Urothelium cell line (cell line): Measurements from ENCODE around the gene DPYSL4.
"Not testable (repeated sequence)": the region's sequence is repeated elsewhere in the genome, so short reads cannot be mapped to it uniquely, and the experiment has no call there.

Experiments
- DNase-seq: peaks from one replicate; pipeline ENCODE4 v3.0.0; 2011; ENCODE audit warnings: low spot score, mixed read lengths
- FAIRE-seq: peaks from 2 replicates; lab custom pipeline; 2011; peaks lifted over from hg19 to GRCh38; lab: Jason Lieb, UNC

DPYSL4 gene

DNA sequence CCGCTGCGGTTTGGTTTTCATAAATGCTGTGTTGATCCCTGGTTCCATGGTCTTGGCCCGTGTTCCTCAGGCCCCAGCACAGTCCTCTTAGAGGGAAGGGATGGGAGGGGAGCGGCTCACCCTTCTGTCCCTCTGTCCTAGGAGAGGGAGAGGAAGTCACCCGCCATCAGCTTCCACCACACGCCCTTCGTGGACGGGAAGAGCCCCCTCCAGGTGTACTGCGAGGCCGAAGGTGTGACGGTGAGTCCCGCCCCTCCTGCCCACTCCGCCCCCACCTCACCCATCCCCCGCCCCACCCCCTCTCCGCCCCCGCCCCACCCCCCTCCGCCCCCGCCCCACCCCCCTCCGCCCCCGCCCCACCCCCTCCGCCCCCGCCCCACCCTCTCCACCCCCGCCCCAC lies 37.5 kb upstream of the DPYSL4 start:
- peak; percentile 10 for DNase-seq
- no peak for FAIRE-seq

DNA sequence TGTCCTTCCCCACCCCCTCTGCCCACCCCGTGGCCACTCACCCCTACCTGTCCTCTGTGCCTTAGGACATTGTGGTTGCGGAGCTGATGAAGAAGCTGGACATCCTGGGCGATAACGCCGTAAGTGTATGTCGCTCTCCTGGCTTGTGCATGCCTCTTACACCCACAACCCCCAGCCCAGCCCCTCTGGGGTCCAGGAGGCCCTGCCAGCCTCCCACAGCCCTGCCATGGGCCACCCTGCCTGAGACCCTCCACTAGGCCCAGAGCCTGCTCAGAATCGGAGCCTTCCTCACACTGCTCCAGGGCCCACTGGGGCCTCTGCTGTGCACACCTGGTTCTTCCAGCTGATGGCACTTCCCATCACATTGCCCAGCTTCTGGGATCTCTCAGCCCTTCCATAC lies 36.8 kb upstream of the DPYSL4 start:
- DNase-seq, result no peak
- no peak for FAIRE-seq

DNA sequence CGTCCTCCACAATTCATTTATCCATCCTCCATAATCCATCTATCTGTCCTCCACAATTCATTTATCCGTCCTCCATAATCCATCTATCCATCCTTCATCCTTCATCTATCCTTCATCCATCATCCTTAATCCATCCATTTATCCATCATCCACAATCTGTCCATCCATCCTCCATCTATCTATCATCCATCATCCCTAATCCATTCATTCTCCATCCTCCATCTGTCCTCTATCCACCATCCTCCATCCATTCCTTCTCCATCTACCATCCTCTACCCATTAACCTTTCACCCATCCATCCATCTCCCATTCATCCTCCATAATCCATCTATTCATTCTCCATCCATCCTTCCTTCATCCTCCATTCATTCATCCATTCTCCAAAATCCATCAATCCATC lies 36.0 kb upstream of the DPYSL4 start:
- no peak for FAIRE-seq
- no peak for DNase-seq

DNA sequence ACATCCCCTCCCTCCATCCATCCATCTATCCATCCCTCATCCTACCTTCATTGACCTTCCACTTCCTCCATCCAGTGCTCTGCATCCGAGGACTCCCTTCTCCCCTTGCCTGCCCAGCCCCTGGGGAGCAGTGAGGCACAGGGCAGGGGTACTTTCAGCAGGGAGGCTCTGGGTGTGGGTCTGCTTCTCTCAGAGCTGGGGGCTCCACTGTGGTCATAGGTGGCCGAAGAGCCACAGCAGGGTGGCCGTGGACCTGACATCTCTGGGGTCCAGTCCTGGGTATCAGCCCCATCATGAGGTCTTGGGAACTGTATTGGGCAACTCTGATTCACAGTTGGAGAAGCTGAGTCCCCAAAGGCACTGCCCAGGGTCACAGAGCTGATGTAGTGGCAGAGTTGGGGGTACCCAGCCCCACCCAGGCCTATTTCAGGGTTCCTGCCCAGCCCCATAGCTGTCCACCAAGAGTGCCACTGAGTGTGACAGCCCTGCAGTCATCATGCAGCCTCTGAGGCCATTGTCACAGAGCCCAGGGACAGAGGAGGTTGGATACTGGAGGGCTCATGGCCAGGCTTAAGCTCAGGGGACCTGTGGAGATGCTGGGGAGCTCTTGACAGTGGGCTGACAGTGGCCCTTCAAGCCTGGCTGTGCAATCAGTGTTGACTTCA lies 35.3 kb upstream of the DPYSL4 start:
- FAIRE-seq (no peak), DNase-seq (no peak)

DNA sequence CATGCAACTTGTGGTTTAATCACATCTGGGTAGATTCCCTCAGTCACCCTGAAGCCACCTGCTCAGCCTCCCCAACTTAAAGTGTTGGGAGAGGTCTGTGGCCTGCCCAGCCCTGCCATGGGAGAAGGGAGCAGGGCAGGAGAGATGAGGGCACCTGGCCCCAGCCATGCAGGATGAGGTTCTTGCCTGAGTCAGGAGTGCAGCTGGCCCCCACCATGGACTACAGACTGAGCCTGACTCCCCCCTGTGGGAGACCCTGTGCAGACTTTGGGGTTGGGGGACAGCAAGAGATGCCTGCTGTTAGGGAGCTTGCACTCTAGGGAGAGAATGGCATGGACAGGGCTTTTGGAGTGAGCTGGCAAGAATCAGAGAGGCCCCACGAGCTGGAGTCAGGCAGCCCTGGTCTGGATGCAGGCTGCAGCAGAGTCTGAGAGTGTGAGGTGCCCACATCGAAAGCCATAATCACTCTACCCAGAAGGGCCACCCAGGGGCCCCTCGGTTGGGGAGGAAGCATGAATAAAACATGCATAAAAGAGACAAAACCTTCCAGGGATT lies 34.7 kb upstream of the DPYSL4 start:
- FAIRE-seq (no peak), DNase-seq (no peak)

DNA sequence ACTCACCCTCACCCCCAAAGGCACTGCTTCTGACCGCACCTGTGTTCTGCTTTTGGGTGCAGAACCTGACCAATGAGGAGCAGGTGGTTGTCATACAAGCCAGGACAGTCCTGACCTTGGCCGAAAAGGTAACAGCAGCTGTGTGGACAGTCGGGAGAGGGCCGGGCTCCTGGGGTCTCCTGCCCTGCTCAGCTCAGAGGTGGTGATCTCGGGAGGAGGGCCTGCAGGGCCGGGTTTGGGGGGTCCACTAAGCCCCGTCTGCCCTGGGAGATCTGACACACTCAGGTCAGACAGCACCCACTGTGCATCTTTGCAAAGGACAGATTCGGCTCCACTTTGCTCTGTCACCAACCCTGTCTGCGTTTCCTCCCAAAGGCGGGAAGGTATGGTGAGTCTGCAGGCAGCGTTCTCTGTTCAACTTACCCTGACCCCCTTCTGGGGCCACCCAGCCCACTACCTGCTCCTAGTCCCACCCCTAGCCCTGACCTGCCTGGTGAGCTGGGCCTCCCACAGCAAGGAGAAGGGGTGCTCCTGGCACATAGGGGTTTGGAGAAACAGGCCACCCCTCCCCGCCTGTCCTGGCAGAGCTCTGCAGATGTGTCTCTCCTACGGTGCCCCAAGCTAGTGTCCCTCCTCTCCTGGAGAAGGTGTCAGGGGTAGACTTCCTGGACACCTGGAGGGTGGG lies 33.7 kb upstream of the DPYSL4 start:
- no peak for DNase-seq
- no peak for FAIRE-seq

DNA sequence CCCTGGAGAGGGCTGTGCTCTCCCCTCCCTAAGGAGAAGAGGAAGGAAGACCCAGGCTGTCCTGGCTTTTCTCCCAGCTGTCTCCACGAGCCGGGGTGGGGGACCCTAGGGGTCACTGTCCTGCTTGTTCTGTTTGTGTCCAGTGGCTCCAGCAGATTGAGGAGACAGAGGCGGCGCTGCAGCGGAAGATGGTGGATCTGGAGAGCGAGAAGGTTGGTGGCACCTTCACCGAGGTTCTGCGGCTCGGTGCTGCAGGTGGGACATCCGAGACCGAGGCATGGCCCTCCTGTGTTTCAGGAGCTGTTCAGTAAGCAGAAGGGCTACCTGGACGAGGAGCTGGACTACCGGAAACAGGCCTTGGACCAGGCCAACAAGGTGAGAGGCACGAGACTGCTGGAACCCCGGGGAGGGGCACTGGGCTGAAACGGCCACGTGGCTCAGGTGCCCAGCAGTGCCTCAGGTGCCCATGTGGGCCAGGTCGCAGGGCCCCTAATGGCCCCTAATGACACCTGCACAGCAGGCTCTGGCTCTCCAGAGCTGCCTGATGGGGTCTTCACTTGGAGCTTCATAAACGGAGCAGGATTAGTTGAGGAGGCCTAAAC lies 33.0 kb upstream of the DPYSL4 start:
- FAIRE-seq (no peak), DNase-seq (no peak)

DNA sequence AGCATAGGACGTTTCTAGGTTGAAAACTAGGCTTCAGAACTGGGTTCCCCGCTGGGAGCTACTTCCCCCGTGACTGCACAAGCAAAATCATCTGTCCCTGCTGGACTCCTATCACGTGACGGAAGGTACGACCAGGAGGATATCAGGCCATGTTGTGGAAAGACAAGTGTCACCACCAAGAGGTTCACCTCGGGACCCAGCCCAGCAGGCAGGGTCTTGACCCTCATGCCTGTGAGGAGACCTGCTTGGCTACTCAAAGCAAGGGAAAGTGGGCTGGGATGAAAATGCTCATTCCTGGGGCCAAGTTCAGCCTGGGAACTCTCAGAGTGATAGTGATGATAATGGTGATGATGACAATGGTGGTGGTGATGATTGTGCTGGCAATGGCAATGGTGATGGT lies 32.3 kb upstream of the DPYSL4 start:
- DNase-seq (no peak), FAIRE-seq (no peak)

DNA sequence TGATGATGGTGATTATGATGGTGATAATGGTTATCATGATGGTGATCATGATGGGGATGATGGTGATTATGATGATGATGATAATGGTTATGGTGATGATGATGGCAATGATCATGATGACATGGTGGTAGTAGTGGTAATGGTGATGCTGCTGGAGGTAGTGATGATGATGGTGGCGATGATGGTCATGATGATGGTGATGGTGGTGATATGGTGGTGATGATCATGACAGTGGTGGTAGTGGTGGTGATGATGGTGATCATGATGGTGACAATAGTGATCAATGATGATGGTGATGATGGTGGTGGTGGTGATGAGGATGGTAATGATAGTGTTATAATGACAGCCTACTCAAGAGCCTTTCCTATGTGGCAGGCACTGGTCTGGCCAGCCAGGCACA lies 31.8 kb upstream of the DPYSL4 start:
- DNase-seq (no peak), FAIRE-seq (peak; percentile 81)

DNA sequence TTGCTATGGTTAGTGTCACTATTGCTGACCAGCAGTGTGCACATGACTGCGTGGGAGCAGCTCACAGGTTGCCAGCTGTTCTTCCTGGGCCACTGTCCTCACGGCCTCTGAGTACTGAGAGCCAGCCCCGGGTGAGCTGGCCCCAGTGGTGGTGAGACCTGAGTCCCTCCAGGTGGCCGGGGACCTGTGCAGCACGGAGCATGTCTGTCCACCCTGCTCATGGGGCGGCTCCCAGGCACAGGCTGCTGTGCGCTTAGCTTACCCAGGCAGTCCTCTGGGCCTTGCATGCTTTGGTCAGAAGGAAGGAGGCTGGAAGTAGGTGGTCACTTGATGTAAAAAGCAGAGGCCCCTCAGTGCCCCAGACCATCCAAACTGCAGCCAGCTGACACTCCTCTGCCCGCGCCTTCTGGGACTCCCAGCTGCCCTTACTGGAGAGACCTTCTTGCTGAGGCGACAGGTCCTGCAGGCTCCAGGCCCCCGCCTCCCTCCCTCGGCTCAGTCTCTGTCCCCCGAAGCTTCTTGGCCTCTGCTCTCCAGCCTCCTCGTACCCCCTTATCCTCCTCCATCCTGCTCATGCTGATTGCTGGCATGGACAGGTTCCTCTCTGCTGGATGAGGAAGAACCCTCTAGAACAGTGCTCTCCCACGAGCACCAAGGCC lies 30.9 kb upstream of the DPYSL4 start:
- no peak for FAIRE-seq
- no peak for DNase-seq

DNA sequence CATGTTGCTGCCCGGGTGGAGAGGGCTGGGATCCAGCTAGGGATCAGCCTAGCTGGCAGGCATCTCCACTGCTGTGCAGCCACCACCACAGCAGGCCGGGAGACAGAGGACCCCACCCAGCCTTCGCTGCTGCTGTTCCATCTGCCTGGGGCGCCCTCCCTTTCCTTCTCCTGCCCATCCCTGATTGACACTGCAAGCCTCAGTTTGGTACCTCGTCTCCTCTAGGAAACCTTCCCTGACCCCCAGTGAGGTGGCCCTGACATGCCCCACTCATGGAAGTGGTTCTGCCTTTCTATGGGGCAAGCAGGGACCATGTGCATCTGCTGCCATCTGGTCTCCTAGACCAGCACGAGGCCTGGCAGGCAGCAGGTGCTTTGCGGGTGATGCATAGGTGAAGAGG lies 30.4 kb upstream of the DPYSL4 start:
- DNase-seq (no peak), FAIRE-seq (no peak)

DNA sequence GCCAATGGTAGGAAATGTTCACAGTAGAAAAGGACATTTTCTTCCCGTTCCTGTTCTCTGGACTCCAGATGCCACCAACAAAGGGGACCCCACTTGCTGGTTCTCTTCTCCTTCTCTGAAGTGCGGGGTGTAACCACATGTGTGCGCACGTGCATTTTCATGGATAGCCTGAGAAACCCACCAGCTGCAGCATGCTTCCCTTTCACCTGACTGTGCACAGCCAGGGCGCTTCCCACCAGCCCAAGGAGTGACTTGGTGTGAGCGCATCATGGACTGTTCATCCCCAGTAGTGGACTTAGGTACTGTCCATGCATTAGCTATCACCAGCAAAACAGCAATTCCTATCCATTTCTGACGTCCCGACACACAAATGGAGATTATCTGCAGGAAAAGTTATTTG lies 29.6 kb upstream of the DPYSL4 start:
- no peak for FAIRE-seq
- DNase-seq, result no peak

DNA sequence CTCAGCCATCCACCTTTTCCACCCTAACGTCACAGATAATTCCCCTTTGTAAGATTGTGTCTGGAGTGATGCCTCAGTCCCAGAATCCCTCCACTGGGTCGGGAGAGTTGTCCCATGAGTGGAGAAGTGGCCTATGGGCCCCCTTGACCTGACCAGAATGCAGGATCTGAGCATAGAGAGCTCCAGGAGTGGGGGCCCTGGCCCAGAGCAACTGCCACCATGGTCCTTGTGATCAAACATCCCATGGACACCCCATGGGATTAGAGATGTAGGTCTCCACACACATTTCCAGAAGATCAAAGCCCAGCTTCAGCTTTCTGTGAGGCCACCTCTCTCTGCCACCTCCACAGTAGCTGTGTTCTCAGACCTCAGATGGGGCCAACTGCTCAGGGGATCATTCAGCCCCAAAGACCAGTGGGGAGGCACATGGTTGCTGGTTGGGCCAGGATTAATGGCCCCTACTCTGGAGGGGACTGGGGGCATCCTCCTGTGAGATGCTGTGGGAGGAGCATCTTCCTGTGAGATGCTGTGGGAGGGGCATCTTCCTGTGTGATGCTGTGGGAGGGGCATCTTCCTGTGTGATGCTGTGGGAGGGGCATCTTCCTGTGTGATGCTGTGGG lies 28.5 kb upstream of the DPYSL4 start:
- no peak for FAIRE-seq
- no peak for DNase-seq

DNA sequence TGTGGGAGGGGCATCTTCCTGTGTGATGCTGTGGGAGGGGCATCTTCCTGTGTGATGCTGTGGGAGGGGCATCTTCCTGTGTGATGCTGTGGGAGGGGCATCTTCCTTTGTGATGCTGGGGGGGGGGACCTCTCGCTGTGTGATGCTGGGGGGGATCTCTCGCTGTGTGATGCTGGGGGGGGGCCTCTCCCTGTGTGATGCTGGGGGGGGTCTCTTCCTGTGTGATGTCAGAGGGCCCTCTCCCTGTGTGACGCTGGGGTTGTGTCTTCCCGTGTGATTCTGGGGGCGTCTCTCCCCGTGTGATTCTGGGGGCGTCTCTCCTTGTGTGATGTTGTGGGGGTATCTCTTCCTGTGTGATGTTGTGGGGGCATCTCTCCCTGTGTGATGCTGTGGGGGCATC lies 27.9 kb upstream of the DPYSL4 start:
- FAIRE-seq (no peak), DNase-seq (no peak)

DNA sequence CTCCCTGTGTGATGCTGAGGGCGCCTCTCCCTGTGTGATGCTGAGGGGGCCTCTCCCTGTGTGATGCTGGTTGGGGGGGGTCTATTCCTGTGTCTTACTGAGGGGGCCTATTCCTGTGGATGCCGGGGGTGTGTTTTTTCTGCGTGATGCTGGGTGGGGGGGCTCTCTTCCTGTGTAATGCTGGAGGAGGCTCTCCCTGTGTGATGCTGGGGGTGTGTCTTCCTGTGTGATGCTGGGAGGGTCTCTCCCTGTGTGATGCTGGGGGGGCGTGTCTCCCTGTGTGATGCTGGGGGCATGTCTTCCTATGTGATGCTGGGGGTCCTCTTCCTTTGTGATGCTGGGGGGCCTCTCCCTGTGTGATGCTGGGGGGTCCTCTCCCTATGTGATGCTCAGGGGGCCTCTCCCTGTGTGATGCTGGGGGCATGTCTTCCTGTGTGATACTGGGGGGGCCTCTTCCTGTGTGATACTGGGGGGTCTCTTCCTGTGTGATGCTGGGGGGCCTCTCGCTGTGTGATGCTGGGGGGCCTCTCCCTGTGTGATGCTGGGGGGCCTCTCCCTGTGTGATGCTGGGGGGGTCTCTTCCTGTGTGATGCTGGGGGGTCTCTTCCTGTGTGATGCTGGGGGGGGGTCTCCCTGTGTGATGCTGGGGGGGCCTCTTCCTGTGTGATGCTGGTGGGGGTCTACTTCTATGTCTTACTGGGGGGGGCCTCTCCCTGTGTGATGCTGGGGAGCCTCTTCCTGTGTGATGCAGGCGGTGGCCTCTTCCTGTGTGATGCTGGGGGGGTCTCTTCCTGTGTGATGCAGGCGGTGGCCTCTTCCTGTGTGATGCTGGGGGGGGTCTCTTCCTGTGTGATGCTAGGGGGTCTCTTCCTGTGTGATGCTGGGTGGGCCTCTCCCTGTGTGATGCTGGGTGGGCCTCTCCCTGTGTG lies 27.2 kb upstream of the DPYSL4 start:
- not testable (repeated sequence) for DNase-seq, FAIRE-seq

DNA sequence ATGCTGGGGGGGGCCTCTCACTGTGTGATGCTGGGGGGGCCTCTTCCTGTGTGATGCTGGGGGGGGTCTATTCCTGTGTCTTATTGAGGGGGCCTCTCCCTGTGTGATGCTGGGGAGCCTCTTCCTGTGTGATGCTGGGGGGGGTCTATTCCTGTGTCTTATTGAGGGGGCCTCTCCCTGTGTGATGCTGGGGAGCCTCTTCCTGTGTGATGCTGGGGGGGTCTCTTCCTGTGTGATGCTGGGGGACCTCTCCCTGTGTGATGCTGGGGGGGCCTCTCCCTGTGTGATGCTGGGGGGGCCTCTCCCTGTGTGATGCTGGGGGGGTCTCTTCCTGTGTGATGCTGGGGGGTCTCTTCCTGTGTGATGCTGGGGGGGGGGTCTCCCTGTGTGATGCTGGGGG lies 26.5 kb upstream of the DPYSL4 start:
- not testable (repeated sequence) for FAIRE-seq, DNase-seq

DNA sequence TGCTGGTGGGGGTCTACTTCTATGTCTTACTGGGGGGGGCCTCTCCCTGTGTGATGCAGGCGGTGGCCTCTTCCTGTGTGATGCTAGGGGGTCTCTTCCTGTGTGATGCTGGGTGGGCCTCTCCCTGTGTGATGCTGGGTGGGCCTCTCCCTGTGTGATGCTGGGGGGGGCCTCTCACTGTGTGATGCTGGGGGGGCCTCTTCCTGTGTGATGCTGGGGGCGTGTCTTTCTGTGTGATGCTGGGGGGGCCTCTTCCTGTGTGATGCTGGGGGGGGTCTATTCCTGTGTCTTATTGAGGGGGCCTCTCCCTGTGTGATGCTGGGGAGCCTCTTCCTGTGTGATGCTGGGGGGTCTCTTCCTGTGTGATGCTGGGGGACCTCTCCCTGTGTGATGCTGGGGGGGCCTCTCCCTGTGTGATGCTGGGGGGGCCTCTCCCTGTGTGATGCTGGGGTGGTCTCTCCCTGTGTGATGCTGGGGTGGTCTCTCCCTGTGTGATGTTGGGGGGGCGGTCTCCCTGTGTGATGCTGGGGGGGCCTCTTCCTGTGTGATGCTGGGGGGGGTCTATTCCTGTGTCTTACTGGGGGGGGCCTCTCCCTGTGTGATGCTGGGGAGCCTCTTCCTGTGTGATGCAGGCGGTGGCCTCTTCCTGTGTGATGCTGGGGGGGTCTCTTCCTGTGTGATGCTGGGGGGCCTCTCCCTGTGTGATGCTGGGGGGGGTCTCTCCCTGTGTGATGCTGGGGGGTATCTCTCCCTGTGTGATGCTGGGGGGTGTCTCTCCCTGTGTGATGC lies 25.7 kb upstream of the DPYSL4 start:
- FAIRE-seq, DNase-seq: not testable (repeated sequence)

DNA sequence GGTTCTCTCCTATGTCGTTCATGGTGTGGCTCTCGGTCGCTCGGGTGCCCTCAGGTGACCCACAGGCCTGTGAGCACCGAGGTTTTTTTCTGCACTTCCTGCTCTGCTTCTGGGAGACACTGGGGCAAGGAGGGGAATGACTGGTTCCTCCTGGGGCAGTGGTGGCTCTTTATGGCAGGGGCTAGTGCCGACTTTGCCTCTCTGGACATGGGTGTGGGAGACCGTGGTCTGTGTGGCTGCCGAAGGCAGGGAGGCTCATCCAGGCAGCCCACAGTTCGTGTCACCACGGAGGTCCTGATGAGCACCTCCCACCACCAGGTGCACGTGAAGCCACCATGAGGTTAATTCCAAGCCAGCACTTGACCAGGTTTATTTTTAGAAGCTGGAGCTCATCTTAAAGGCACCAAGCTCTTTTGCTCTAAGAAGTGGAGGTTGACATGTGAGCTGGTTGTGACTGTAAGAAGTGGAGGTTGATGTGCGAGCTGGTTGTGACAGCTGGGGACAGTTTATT lies 24.7 kb upstream of the DPYSL4 start:
- DNase-seq (peak; percentile 17), FAIRE-seq (no peak)
